Activated naive CD4-positive, alpha-beta T cell treated with anti-CD3 and anti-CD28 coated beads, Interleukin-2, amount 50 U/mL, for 24 hours (primary cell): ENCODE results near the gene APBB1.
"Not testable (repeated sequence)": the region's sequence is repeated elsewhere in the genome, so short reads cannot be mapped to it uniquely, and the experiment has no call there.

ENCODE experiments used
- H3K27ac Mint-ChIP-seq: one replicate; pipeline ENCODE4 v1.8.0; 2021; ENCODE audit warnings: mild to moderate bottlenecking, mixed read lengths
- H3K27me3 Mint-ChIP-seq: one replicate; pipeline ENCODE4 v1.8.0; 2021; ENCODE audit warnings: mixed read lengths
- H3K36me3 Mint-ChIP-seq: one replicate; pipeline ENCODE4 v1.8.0; 2021; ENCODE audit warnings: mixed read lengths
- H3K4me1 Mint-ChIP-seq: one replicate; pipeline ENCODE4 v1.8.0; 2021; ENCODE audit warnings: mixed read lengths
- H3K4me3 Mint-ChIP-seq: one replicate; pipeline ENCODE4 v1.8.0; 2021; ENCODE audit warnings: mild to moderate bottlenecking, mixed read lengths
- H3K9me3 Mint-ChIP-seq: one replicate; pipeline ENCODE4 v1.8.0; 2021; ENCODE audit warnings: mixed read lengths

Gene APBB1

GRCh38 chr11:6403539-6403938 is 15.4 kb downstream of the APBB1 start:
- H3K27me3 Mint-ChIP-seq: no peaks in the 10 kb centered on the region
- peak overlapping the region; percentile 52 for H3K27ac Mint-ChIP-seq
- no peaks in the 10 kb centered on the region for H3K9me3 Mint-ChIP-seq
- peak overlapping the region; percentile 83 for H3K4me3 Mint-ChIP-seq
- peaks cover 87% of the 10 kb centered on the region for H3K4me1 Mint-ChIP-seq
- H3K36me3 Mint-ChIP-seq: peaks cover 9% of the 10 kb centered on the region

- no peaks in the 10 kb centered on the region for H3K9me3 Mint-ChIP-seq
- H3K4me3 Mint-ChIP-seq: peak overlapping the region; percentile 83
- no peaks in the 10 kb centered on the region for H3K27me3 Mint-ChIP-seq
- H3K36me3 Mint-ChIP-seq: peaks cover 10% of the 10 kb centered on the region
- H3K27ac Mint-ChIP-seq: peak overlapping the region; percentile 93
- peaks cover 87% of the 10 kb centered on the region for H3K4me1 Mint-ChIP-seq
Measured at GRCh38 chr11:6402561-6402981, 16.3 kb downstream of the APBB1 start.

GRCh38 chr11:6402061-6402470 is 16.8 kb downstream of the APBB1 start:
- peaks cover 84% of the 10 kb centered on the region for H3K4me1 Mint-ChIP-seq
- H3K9me3 Mint-ChIP-seq: no peaks in the 10 kb centered on the region
- peak overlapping the region; percentile 83 for H3K4me3 Mint-ChIP-seq
- H3K27me3 Mint-ChIP-seq: no peaks in the 10 kb centered on the region
- H3K36me3 Mint-ChIP-seq: peaks cover 10% of the 10 kb centered on the region
- H3K27ac Mint-ChIP-seq: peak overlapping the region; percentile 93

- Mint-ChIP-seq H3K4me1 (peaks cover 84% of the 10 kb centered on the region), H3K27me3 (no peaks in the 10 kb centered on the region), H3K9me3 (no peaks in the 10 kb centered on the region), H3K36me3 (peaks cover 10% of the 10 kb centered on the region), H3K4me3 (no peak overlapping the region), H3K27ac (no peak overlapping the region)
Measured at GRCh38 chr11:6401464-6401863, 17.4 kb downstream of the APBB1 start.

GRCh38 chr11:6400431-6401345 is 18.2 kb downstream of the APBB1 start:
- Mint-ChIP-seq H3K9me3 (no peaks in the 10 kb centered on the region), H3K4me3 (no peak overlapping the region), H3K4me1 (peaks cover 83% of the 10 kb centered on the region), H3K27me3 (no peaks in the 10 kb centered on the region), H3K36me3 (peaks cover 12% of the 10 kb centered on the region), H3K27ac (peak overlapping the region; percentile 2)

GRCh38 chr11:6397636-6398035 is 21.3 kb downstream of the APBB1 start:
- Mint-ChIP-seq H3K27me3 (no peaks in the 10 kb centered on the region), H3K4me1 (peaks cover 76% of the 10 kb centered on the region), H3K9me3 (no peaks in the 10 kb centered on the region), H3K4me3 (no peak overlapping the region), H3K36me3 (peaks cover 15% of the 10 kb centered on the region), H3K27ac (peak overlapping the region; percentile 56)

GRCh38 chr11:6397156-6397555 is 21.7 kb downstream of the APBB1 start:
- Mint-ChIP-seq H3K4me3 (no peak overlapping the region), H3K27me3 (no peaks in the 10 kb centered on the region), H3K9me3 (no peaks in the 10 kb centered on the region), H3K4me1 (peaks cover 74% of the 10 kb centered on the region), H3K27ac (peak overlapping the region; percentile 56), H3K36me3 (peaks cover 15% of the 10 kb centered on the region)

- H3K36me3 Mint-ChIP-seq: peaks cover 15% of the 10 kb centered on the region
- H3K4me1 Mint-ChIP-seq: peaks cover 76% of the 10 kb centered on the region
- no peak overlapping the region for H3K27ac Mint-ChIP-seq
- H3K4me3 Mint-ChIP-seq: no peak overlapping the region
- H3K27me3 Mint-ChIP-seq: no peaks in the 10 kb centered on the region
- no peaks in the 10 kb centered on the region for H3K9me3 Mint-ChIP-seq
Measured at GRCh38 chr11:6395470-6396060, 23.3 kb downstream of the APBB1 start.

- peak overlapping the region; percentile 3 for H3K27ac Mint-ChIP-seq
Measured at GRCh38 chr11:6393989-6394670, 24.8 kb downstream of the APBB1 start.

GRCh38 chr11:6392251-6392650 is 26.6 kb downstream of the APBB1 start:
- not testable (repeated sequence) for H3K36me3 Mint-ChIP-seq, H3K27me3 Mint-ChIP-seq, H3K9me3 Mint-ChIP-seq
- Mint-ChIP-seq H3K4me3 (peak overlapping the region; percentile 87), H3K27ac (peak overlapping the region; percentile 51), H3K4me1 (peaks cover 74% of the 10 kb centered on the region)

More at GRCh38 chr11:6393989-6394670, 24.8 kb downstream of the APBB1 start:
- Mint-ChIP-seq H3K4me1 (peaks cover 74% of the 10 kb centered on the region), H3K4me3 (no peak overlapping the region), H3K9me3 (no peaks in the 10 kb centered on the region), H3K36me3 (peaks cover 13% of the 10 kb centered on the region), H3K27me3 (no peaks in the 10 kb centered on the region)

GRCh38 chr11:6391537-6392134 is 27.3 kb downstream of the APBB1 start:
- Mint-ChIP-seq H3K4me3 (peak overlapping the region; percentile 87), H3K9me3 (no peaks in the 10 kb centered on the region), H3K27me3 (no peaks in the 10 kb centered on the region), H3K36me3 (peaks cover 5% of the 10 kb centered on the region), H3K27ac (peak overlapping the region; percentile 51), H3K4me1 (peaks cover 67% of the 10 kb centered on the region)

GRCh38 chr11:6390718-6391469 is 28.0 kb downstream of the APBB1 start:
- no peaks in the 10 kb centered on the region for H3K9me3 Mint-ChIP-seq
- no peaks in the 10 kb centered on the region for H3K27me3 Mint-ChIP-seq
- peaks cover 60% of the 10 kb centered on the region for H3K4me1 Mint-ChIP-seq
- H3K27ac Mint-ChIP-seq: peak overlapping the region; percentile 76
- peaks cover 3% of the 10 kb centered on the region for H3K36me3 Mint-ChIP-seq
- H3K4me3 Mint-ChIP-seq: peak overlapping the region; percentile 87

GRCh38 chr11:6389905-6390717 is 28.8 kb downstream of the APBB1 start, which contains the start of gene SMPD1:
SMPD1 (plus strand) TSS chr11:6390474; CDS start chr11:6390599, 125 bp downstream.
- peak within 1 kb of the TSS; percentile 100 for H3K27ac Mint-ChIP-seq
- H3K9me3 Mint-ChIP-seq: no peaks in the 10 kb centered on the region

GRCh38 chr11:6388748-6389147 is 30.1 kb downstream of the APBB1 start:
- no peaks in the 10 kb centered on the region for H3K9me3 Mint-ChIP-seq
- peaks cover 58% of the 10 kb centered on the region for H3K4me1 Mint-ChIP-seq
- H3K27ac Mint-ChIP-seq: no peak overlapping the region
- H3K36me3 Mint-ChIP-seq: peaks cover 3% of the 10 kb centered on the region
- no peaks in the 10 kb centered on the region for H3K27me3 Mint-ChIP-seq
- peak overlapping the region; percentile 87 for H3K4me3 Mint-ChIP-seq

More at GRCh38 chr11:6389905-6390717, 28.8 kb downstream of the APBB1 start, which contains the start of gene SMPD1:
- peaks cover 3% of the 10 kb centered on the region for H3K36me3 Mint-ChIP-seq
- H3K4me3 Mint-ChIP-seq: peak within 1 kb of the TSS; percentile 87
- no peaks in the 10 kb centered on the region for H3K27me3 Mint-ChIP-seq
- H3K4me1 Mint-ChIP-seq: peaks cover 63% of the 10 kb centered on the region
